Measurements from ENCODE around the gene CABP1. TPM values are rescaled to one million over a fixed set of nuclear protein-coding genes. Genes with fewer than 3 reads are reported as not detected.

The CABP1 gene
- total and polyA plus RNA-seq, 2 of the 13 experiments (the other 11 are each of a cell fraction or from before 2014, with no cell fraction given) = not detected

DNA sequence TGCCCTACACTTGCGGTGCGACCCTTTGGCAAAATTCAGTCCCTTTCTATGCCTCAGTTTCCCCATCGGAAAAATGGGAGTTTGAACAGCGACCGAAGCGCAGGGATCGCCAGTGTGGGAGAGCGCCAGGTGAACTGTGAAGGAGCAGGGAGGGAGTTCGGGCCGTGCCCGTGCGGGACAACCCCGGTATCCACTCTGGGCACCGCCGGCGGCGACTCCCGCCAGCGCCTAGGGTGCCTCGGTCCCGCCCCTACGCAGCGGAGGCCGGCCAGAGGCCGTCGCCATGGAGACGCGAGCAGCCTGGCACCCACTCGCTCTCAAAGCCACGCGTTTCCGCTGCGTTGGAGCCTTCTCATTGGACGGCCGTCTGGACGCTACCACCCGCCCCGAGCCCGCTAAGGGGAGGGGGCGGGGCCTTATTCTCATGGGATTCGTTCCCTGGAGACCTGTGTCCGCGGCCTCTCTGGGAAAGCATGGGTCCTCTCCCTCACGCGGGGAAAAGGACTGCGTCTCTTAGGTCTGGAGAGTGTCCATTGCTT, 45.8 kb downstream of the CABP1 start (continued):
- TF ChIP-seq SIN3A (IDR thresholded peaks at IDR 0.05; ENCODE audit: borderline replicate concordance, low read depth, low read length) = peak; percentile 55; the same call in 1 of the 2 replicates
- no peak for TF ChIP-seq ZSCAN30 (CRISPR knock-in tag; IDR thresholded peaks at IDR 0.05)
- no peak for TF ChIP-seq ZNF317 (CRISPR knock-in tag; IDR thresholded peaks at IDR 0.05)
- no peak for TF ChIP-seq FOXP1 (IDR thresholded peaks at IDR 0.05)
- TF ChIP-seq FOXP1 (CRISPR knock-in tag; IDR thresholded peaks at IDR 0.05) = no peak
- TF ChIP-seq KDM4B (CRISPR knock-in tag; IDR thresholded peaks at IDR 0.05) = 0 out of 2 replicates have a peak, but pooled peaks have one; percentile 2
- TF ChIP-seq SP1 (IDR thresholded peaks at IDR 0.05) = peak; percentile 61; the same call in 1 of the 2 replicates
- TF ChIP-seq SP1 (CRISPR knock-in tag; IDR thresholded peaks at IDR 0.05) = peak; percentile 78; the same call in 1 of the 2 replicates
- TF ChIP-seq ZNF713 (CRISPR knock-in tag; IDR thresholded peaks at IDR 0.05) = no peak
- no peak for TF ChIP-seq ZNF441 (CRISPR knock-in tag; IDR thresholded peaks at IDR 0.05; ENCODE audit: borderline replicate concordance)
- no peak for TF ChIP-seq PTBP1 (IDR thresholded peaks at IDR 0.05; ENCODE audit: low read depth, low read length, poor library complexity, severe bottlenecking)
- no peak for TF ChIP-seq PCBP2 (optimal IDR thresholded peaks at IDR 0.05; ENCODE audit: low read depth, low read length, poor library complexity, severe bottlenecking)
- TF ChIP-seq, protein P1, sequence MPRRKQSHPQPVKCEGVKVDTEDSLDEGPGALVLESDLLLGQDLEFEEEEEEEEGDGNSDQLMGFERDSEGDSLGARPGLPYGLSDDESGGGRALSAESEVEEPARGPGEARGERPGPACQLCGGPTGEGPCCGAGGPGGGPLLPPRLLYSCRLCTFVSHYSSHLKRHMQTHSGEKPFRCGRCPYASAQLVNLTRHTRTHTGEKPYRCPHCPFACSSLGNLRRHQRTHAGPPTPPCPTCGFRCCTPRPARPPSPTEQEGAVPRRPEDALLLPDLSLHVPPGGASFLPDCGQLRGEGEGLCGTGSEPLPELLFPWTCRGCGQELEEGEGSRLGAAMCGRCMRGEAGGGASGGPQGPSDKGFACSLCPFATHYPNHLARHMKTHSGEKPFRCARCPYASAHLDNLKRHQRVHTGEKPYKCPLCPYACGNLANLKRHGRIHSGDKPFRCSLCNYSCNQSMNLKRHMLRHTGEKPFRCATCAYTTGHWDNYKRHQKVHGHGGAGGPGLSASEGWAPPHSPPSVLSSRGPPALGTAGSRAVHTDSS (CRISPR knock-in tag; conservative IDR thresholded peaks at IDR 0.05) = no peak
- no peak for TF ChIP-seq ZC3H4 (CRISPR knock-in tag; IDR thresholded peaks at IDR 0.05; ENCODE audit: borderline replicate concordance)
- TF ChIP-seq ZNF556 (CRISPR knock-in tag; IDR thresholded peaks at IDR 0.05; ENCODE audit: borderline replicate concordance) = no peak
- TF ChIP-seq ZNF782 (CRISPR knock-in tag; IDR thresholded peaks at IDR 0.05; ENCODE audit: borderline replicate concordance) = no peak
- TF ChIP-seq, protein P2, sequence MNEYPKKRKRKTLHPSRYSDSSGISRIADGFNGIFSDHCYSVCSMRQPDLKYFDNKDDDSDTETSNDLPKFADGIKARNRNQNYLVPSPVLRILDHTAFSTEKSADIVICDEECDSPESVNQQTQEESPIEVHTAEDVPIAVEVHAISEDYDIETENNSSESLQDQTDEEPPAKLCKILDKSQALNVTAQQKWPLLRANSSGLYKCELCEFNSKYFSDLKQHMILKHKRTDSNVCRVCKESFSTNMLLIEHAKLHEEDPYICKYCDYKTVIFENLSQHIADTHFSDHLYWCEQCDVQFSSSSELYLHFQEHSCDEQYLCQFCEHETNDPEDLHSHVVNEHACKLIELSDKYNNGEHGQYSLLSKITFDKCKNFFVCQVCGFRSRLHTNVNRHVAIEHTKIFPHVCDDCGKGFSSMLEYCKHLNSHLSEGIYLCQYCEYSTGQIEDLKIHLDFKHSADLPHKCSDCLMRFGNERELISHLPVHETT (CRISPR knock-in tag; conservative IDR thresholded peaks at IDR 0.05) = no peak
- TF ChIP-seq MYC (CRISPR knock-in tag; IDR thresholded peaks at IDR 0.05; ENCODE audit: borderline replicate concordance) = no peak
- peak; percentile 60; the same call in 1 of the 2 replicates for TF ChIP-seq ZNF558 (CRISPR knock-in tag; IDR thresholded peaks at IDR 0.05; ENCODE audit: borderline replicate concordance)
- TF ChIP-seq, protein P3, sequence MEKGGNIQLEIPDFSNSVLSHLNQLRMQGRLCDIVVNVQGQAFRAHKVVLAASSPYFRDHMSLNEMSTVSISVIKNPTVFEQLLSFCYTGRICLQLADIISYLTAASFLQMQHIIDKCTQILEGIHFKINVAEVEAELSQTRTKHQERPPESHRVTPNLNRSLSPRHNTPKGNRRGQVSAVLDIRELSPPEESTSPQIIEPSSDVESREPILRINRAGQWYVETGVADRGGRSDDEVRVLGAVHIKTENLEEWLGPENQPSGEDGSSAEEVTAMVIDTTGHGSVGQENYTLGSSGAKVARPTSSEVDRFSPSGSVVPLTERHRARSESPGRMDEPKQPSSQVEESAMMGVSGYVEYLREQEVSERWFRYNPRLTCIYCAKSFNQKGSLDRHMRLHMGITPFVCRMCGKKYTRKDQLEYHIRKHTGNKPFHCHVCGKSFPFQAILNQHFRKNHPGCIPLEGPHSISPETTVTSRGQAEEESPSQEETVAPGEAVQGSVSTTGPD (CRISPR knock-in tag; IDR thresholded peaks at IDR 0.05) = no peak
- no peak for TF ChIP-seq ZNF331 (CRISPR knock-in tag; IDR thresholded peaks at IDR 0.05)
- no peak for TF ChIP-seq DNMT3B (CRISPR knock-in tag; conservative IDR thresholded peaks at IDR 0.05)
- no peak for TF ChIP-seq ZKSCAN5 (CRISPR knock-in tag; IDR thresholded peaks at IDR 0.05)
- TF ChIP-seq, protein P4, sequence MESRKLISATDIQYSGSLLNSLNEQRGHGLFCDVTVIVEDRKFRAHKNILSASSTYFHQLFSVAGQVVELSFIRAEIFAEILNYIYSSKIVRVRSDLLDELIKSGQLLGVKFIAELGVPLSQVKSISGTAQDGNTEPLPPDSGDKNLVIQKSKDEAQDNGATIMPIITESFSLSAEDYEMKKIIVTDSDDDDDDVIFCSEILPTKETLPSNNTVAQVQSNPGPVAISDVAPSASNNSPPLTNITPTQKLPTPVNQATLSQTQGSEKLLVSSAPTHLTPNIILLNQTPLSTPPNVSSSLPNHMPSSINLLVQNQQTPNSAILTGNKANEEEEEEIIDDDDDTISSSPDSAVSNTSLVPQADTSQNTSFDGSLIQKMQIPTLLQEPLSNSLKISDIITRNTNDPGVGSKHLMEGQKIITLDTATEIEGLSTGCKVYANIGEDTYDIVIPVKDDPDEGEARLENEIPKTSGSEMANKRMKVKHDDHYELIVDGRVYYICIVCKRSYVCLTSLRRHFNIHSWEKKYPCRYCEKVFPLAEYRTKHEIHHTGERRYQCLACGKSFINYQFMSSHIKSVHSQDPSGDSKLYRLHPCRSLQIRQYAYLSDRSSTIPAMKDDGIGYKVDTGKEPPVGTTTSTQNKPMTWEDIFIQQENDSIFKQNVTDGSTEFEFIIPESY (CRISPR knock-in tag; IDR thresholded peaks at IDR 0.05) = no peak
- no peak for TF ChIP-seq MED8 (CRISPR knock-in tag; IDR thresholded peaks at IDR 0.05; ENCODE audit: insufficient replicate concordance)
